GM21381 (cell line): Measurements from ENCODE around the gene ETV4.

Experiments used
- ATAC-seq: cut with Tn5 transposase; IDR thresholded peaks from one replicate; pipeline ENCODE4 v1.9.1; 2021; ENCODE audit warnings: mild to moderate bottlenecking, moderate library complexity; ENCODE audit not compliant: unreplicated experiment

ETV4 gene

DNA sequence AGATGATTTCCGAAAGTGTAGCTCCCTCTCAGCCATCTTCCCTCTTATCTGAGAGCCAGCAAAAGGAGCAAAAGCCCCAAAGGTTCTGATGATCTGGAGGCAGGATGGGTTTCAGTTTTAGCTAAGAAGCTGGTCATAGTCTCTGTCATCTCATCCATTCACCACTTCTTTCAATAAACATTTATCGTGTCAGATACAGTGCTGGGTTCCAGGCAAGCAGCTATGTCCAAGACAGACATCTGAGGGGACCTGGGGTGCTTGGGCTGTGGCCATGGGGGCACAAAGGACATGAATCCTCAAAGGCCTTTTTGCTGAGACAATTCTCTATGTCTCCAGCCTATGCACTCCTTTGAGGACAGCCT lies 1.0 kb upstream of the ETV4 start:
- ATAC-seq, result no peak

DNA sequence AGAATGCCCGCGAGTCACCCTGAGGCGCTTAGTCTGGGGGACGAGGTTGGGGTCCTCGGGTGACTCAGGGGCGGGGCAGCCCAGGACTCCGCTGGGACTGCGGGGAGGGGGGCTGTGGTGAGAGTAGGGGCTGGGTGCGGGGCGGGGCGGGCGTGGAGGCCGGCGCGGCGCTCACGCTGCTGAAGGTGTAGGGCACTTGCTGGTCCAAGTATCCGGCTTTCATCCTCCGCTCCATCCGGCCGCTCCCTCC lies 832 bp downstream of the ETV4 start:
- no peak for ATAC-seq

DNA sequence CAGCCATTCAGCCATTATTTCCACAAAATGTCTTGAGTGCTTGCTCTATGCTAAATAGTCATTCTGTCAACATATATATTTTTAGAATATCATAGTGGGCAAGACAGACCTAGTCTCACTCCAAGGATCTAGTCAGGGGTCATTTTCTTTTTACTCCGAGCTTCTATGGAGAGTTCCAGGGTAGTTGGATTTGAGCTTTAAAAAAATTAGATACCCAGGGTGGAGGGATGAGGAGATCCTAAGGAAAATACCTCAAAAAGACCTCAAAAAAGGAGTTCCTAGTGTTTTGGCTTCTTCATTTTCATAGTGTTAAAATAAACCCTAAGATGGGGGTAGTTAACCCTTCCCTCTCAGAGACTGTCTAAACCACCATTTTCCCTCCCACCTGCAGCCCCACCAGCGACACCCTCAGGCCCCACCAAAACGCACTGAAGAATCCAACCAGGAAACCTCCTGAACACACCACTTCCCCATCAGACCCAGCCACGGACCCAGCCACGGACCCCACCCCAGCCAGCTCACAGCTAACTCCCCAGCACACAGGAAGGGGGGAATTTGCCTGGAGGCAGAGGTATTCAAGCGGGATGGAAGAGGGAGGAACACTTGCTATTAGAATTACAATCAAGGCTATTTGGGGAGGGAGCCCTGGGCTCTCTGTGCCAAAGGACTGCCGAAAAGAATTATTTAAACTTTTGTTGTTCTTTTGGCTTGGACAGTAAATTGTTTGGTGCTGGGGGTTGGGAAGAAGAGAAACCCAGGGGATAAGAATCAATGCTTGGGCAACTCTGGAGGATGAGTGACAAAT lies 2.2 kb downstream of the ETV4 start:
- no peak for ATAC-seq

DNA sequence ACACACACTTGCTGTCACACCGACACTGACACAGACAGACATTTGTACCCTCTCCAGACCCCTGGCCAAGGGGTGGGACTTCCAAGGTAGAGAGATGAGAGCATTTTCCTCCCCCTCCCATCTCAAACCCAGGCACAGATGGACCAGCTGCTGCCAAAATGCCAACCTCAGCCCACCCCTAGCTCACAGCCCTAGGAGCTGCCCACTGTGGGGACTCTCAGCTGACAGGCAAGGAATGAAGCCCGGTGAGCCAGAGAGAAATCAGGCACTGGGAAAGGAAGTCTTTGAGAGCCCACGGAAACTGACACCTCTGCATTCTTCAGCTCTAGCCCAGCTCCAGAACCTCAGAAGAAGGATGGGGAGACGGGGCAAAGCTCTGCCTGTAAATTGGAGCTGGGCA lies 2.8 kb downstream of the ETV4 start:
- no peak for ATAC-seq

DNA sequence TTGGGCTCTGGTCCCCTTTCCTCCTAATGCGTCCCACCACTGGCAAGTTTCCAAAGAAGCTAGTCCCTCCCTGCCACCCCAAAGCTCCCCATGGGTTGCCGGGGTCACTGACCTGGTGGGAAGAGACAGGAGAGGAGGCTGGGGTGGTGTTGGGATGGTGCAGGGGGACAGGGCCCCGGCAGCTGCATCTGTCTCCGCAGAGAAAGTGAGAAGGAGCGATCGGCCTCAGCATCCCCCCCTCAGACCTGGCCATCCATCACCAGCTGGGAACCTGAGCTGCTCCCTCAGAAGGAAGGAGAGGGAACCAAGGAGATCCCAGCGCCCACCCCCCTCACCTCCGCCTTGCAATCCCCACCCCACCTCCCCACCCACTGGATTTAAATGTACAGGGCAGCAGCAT lies 3.3 kb downstream of the ETV4 start:
- ATAC-seq, result no peak

DNA sequence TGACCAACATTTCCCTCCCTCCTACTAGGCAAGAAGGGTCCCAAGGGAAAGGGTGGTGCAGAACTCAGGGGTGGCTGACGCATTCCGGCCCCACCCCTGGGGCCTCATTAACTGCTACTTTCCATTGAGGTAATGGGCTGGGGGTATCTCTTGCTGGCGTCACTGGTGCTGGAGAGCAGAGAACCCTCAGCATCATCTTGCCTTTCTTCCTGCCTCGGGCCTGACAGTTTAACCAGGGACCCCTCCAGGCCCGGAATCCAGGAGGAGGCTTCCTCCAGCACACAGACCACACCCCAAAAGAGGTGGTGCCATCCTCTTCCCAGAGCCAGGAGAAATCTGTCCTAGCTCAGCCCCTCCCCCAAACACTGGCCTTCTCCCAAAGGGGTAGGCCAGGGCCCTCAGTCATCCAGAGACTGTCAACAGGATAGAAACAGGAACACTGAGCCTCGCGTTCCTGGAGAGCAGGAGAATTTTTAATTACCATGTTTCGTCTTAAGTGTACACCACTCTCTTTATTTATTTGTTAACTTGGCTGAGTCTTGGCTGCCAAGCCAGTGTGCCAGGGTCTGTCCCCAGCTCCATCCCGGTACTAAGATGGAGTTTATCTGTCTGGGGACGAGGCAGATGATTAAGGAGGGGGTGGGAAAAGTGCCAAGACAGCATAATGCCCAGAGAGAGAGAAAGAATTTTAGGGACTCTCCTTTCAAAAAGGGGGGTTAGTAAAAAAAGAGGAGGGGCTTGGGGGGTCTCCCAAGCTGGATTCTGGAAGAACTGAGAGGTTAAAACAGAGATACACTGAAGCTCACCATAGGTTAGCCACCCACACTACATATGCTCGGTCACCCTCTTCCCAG lies 5.1 kb downstream of the ETV4 start:
- no peak for ATAC-seq

DNA sequence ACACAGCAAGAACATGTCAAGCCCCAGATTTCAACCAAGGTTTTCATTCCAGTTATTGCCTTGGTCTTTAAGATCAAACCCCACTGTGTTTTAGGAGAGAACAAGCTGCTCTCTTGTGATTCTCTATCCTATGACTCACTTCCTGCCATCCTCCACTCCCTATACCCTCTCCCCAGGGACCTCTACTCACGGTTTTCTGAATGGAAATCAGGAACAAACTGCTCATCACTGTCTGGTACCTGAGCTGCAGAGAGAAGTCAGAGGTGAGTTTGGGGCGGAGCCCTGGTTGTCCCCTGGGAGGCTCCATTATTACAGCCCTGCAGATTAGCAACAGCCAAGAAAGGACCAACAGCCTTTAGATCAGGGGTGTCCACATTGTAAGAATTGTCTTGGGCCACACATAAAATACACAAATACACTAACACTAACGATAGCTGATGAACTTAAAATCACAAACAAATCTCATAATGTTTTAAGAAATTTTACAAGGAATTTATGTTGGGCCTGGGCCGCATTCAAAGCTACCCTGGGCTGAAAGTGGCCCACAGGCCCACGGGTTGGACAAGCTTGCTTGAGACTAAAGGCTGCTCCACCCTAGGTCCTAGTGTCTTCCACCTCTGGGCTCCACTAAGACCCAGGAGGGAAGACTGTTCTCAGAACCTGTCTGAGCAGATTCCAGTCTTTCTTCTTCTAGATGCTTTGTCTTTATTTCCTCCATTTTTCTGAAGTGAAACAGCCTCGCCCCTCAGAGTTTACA lies 9.7 kb downstream of the ETV4 start:
- ATAC-seq, result no peak

DNA sequence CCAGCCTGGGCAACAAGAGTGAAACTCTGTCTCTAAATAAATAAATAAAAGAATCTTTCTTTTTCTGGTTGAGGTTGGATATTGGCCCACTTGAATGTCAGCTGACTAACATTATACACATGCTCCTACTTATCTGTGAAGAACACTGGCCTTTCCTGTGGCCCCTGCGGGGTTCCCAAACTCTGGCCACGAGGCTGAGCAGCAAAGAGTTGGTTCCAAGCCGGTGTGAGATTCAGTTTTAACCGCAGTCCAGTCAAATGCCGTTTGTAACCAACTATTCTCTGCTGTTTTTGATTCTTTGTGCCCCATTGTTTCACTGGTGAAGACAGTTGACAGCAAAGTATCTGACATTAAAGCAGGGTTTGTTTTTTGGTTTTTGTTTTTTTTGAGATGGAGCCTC lies 11.2 kb downstream of the ETV4 start:
- ATAC-seq, result no peak

DNA sequence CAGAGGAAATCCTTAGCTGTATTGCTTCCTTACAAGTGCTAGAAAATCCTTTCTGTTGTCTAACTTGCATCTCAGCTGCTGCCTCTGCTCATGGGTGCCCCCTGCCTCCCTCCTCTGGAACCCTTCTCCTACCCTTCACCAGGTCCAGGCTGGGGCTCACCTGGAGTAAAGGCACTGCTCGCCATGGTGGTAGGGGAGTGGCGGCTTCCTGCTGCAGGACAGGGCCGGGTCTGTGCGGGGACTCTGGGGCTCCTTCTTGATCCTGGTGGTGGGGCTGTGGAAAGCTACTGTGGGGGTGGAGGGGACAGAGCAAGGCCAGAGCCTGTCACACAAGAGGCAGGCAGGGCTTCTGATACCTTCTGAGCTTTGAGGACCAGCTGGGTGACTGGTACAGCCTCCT lies 12.4 kb downstream of the ETV4 start:
- ATAC-seq, result no peak

DNA sequence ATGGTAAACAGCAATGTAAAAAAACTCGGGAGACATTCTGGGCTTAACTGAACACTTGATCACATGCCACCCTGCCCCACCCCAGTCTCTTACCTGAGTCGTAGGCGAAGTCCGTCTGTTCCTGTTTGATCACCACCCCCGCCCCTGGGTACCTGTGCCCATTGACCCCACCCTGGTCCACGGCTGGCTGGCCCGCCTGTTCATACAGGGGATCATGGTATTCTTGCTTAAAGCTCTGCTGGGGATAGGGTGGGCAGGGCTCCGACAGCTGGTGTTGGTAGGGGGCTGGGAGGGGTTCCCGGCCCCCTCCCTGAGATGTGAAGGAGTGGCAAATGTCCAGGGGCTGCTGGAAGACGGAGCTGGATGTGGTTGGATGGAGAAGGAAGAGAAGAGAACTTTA lies 13.6 kb downstream of the ETV4 start:
- no peak for ATAC-seq

DNA sequence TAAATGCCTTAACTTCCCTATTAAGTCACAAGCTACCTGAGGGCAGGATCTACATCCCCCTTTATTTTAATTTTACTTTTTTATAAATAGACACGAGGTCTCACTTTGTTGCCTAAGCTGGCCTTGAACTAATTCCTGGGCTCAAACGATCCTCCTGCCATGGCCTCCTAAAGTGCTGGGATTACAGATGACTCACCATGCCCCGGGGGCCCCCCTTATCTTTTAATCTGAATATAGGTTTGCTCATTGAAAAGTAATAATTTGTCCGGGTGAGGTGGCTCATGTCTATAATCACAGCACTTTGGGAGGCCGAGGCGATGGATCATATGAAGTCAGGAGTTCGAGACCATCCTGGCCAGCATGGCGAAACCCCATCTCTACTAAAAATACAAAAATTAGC lies 14.2 kb downstream of the ETV4 start:
- ATAC-seq, result no peak

DNA sequence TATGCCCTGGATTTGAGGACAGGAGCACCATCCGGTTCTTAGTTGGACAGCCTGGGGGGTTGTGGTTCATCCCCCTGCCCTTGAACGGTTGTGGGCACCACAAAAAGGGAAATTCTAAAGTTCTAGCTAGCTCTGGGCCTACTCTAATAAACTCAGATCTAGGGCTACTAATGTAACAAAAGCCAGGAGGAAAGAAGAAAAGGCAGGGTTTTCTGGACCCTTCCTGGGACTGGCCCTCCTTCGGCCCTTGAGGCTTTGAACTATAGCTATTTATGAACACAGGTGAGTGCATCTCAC lies 15.1 kb downstream of the ETV4 start:
- ATAC-seq, result no peak

DNA sequence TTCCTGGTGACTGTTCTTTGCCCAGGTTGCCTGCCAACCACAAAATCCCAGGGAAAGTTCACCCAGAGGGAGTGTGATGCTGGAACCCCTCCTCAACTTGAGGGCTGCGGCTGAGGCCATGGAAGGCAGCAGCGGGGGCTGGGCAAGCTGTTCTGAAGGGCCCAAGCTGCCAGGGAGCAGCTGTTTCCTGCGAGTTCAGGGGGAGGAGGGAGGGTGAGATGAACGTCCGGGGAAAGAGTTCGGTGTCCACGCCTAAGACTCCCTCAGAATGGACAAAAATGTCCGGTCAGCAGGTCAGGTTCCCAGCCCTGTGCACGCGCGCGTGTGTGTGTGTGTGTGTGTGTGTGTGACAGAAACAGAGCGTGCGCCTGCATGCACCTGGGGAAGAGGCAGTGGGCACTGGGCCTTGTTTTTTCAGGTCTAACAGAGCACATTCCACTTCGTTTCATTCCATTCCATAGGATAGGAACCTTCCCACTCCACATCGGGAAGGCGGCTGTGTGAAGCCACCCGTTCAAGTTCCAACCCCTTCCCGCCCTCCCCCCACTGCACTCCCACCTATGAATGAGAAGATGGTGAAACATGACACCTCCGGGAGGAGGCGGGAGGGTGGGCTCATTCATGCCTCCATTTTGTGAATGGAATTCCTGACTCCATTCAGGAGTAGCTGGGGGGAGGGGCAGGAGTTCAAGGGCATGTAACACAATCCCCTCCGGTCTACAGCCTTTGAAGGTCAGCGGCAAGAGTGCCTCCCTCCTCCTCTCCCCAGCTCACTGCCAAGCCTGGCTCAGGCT lies 15.7 kb downstream of the ETV4 start:
- no peak for ATAC-seq

DNA sequence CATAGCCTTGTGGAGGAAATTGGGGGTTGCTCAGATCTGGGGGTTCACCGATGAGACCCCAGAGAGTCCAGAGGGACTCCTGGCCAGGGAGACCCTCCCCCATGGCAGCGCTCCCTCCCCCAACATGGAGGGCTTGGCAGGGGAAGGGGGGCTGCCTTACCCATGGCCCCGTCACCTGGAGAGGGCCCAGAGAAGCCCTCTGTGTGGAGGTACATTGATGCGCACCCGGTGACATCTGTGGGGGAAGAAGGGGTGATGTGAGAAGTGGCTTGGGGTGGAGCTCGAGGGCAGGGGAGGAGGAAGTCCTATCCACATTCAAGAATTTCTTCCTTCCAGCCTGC lies 16.2 kb downstream of the ETV4 start:
- no peak for ATAC-seq

DNA sequence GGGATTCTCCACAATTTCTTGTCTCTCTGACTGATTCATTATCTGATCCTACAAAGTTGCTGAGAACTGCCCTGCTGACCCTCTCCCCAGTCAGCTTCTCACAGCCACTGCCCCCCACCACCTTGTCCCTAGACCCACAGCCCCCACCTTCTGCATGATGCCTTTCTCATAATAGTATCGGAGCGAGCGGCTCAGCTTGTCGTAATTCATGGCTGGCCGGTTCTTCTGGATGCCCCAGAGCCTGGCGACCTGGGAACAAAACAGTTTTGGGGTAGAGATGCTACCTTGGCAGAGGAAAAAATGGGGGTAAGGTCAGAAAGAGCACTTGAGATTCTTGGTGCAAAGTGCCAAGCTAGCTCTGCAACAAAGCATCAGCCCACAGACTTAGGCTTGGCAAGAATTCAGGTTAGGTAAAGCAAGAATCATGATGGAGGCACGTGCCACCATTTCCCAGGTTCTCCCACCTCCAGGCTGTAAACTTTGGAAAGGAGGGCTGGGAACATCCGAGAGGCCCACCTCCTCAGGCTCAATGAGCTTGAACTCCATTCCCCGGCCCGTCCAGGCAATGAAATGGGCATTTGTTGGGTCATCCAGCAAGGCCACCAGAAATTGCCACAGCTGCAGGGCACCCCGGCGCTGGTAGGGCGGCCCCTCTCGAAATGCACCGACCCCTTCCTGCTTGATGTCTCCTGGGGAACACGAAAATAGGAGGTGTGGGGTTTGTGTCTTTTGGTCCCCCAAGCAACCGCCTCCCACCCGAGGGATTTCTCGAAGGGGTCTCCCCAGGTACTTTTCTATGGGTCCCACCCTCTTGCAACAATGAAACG lies 16.9 kb downstream of the ETV4 start:
- ATAC-seq, result no peak

DNA sequence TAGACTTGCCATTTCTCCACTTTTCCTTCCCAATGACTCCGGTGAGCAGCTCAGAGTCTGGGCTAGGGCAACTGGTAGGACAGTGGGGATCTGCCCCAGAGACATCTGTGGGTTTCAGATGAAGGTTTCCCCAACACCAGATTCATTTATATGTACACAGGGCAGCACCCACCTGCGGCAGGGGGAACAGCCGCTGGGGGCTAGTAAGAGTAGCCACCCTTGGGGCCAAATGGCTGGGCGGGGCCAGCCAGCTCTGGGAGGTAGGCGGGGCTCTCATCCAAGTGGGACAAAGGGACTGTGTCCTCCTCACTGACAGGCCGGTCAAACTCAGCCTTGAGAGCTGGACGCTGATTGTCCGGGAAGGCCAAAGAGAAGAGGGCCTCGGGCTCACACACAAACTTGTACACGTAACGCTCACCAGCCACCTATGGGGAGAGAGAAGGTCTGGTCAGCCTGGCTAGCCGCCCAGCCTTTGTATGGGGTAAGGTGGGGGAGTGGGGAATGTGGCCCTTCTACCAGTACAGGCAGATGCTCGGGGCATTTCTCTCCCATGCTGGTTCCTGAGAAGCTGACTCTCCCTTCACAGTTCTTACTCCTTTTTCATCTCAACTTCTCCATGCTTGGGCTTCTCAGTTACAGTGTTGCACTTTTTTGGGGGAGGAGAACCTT lies 17.7 kb downstream of the ETV4 start:
- no peak for ATAC-seq

DNA sequence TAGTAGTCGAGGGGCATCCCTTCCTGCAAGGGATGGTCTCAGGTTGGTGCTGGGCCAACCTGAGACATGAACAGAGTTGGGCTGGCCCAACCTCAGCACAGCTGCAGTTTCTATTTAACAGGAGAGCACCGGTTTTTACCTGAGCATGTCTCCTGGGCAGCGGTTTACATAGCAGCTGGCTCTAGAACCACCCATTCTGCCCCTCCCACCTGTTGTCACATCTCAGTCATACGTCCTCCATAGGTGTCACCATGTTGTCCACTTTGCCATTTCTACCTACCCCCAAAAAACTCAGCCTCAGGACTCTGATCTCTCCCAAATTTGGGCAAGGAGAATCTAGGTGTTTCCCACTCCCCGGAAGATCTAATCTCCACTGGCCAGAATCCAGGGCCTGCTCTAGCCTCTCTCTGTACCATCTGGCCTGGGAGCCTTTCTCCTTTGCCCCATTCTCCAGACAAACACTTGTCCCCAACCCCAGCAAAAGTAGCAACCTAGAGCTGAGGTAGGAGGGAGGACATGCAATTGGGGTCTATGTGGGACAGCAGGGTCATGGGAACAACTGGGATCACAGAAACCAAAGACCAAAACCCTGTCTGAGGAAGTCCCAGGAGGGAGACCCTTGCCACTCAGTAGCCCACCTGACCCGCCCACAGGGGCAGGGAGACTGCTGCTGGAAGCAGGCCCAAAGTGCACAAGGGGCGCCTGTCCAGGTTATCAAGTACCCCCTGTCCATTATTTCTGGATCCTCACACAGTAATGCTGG lies 19.1 kb downstream of the ETV4 start:
- ATAC-seq, result no peak

DNA sequence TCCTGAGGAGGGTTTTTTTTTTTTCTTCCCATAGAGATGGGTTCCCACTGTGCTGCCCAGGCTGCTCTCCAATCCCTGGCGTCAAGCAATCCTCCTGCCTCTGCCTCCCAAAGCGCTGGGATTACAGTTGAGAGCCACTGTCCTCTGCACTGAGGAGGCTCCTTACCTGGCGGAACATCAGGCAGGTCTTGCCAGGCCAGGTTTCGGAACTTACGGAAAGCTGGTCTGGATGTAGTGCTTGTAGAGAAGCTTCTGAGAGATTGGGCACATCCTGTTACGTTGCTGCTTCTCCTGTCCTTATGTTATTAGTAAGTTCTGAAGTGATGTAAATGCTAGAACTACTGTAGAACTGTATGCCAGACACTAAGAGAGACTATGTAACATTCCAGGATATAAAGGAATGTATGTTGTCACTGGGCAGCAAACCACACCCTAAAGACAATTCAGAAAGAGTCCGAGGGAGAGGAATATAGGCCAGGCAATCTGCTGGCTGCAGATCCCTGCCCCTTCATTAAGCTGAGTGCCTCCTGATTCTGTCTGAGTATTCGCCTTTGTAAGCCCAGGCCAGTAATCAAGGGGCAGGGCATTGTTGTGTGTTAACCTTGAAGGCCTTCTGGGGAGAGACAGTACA lies 21.1 kb downstream of the ETV4 start:
- ATAC-seq, result no peak

DNA sequence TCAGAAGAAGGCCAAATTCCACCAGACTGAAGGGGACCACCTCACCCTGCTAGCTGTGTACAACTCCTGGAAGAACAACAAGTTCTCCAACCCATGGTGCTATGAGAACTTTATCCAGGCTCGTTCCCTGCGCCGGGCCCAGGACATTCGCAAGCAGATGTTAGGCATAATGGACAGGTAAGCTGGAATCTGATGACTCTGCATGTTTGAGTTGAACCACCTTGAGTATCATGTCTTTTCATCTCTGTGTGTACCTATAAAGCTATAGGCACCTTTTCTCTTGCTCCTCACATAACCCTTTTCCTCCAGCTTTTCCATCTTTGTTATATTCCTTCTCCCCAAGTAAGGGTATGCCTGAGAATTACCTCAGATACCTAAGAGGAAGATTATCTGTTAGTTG lies 24.8 kb downstream of the ETV4 start:
- no peak for ATAC-seq
